SH-SY5Y (cell line): ENCODE results near the gene ARHGEF11.

Experiments used
- GATA2 ChIP-seq: IDR thresholded peaks from 2 replicates; pipeline ENCODE4 v1.6.1; 2011; ENCODE audit warnings: mild to moderate bottlenecking, low read depth, low read length
- GATA3 ChIP-seq: IDR thresholded peaks from 2 replicates; pipeline ENCODE4 v1.6.1; 2011; ENCODE audit warnings: low read depth, mild to moderate bottlenecking, low read length, moderate library complexity

GRCh38 chr1:156969496-156969895 lies 76.0 kb downstream of the ARHGEF11 start:
- TF ChIP-seq GATA2 (no peak), GATA3 (no peak)
